Natural killer cell treated with Interleukin-12 subunit alpha and Interleukin-12 subunit beta and Interleukin-15 and Interleukin-18, amount 100 ng/mL, for 72 hours (primary cell): ENCODE data around the gene KLHDC9. TPM values are rescaled to one million over a fixed set of nuclear protein-coding genes. Genes with fewer than 3 reads are reported as not detected.

Experiments
- ATAC-seq, 2 donors: fragments of 150-1000 bp; cut with Tn5 transposase in 1 of 2; sonication (Bioruptor Pico), chemical (Tn5 transposase) in 1 of 2; 2 replicates each; pipeline ENCODE4 v1.10.0; 2021
- DNase-seq: peaks from one replicate; pipeline ENCODE4 v3.0.0; 2022; ENCODE audit warnings: low spot score
- H3K27ac Mint-ChIP-seq, 2 donors: 1 replicate in 1 of 2; 2 replicates in 1 of 2; pipeline ENCODE4 v1.8.0; 2022; ENCODE audit warnings: mixed read lengths in 2 of 2, mild to moderate bottlenecking in 1 of 2, moderate library complexity in 1 of 2
- H3K27me3 Mint-ChIP-seq, 2 donors: 1 replicate in 1 of 2; 2 replicates in 1 of 2; pipeline ENCODE4 v1.8.0; 2022; ENCODE audit warnings: mixed read lengths in 2 of 2
- H3K36me3 Mint-ChIP-seq: one replicate; pipeline ENCODE4 v1.8.0; 2022; ENCODE audit warnings: mixed read lengths
- H3K4me1 Mint-ChIP-seq, 2 donors: 1 replicate in 1 of 2; 2 replicates in 1 of 2; pipeline ENCODE4 v1.8.0; 2022; ENCODE audit warnings: low read depth in 2 of 2, mixed read lengths in 2 of 2, mild to moderate bottlenecking in 1 of 2
- H3K4me3 Mint-ChIP-seq: one replicate; pipeline ENCODE4 v1.8.0; 2022; ENCODE audit warnings: mixed read lengths
- H3K9me3 Mint-ChIP-seq: 2 replicates; pipeline ENCODE4 v1.8.0; 2022; ENCODE audit warnings: mixed read lengths
- total RNA-seq, 2 donors: library from RNA; stranded (reverse); gene quantifications; one replicate each; pipeline ENCODE4 v1.2.3, GENCODE V29; 2022

The KLHDC9 gene
- total RNA-seq, 2 donors from 2014 or later: 0.64 TPM; not detected in 1

- DNase-seq (no peak), ATAC-seq (no peak)
- H3K9me3 Mint-ChIP-seq: no peaks in the 10 kb centered on the region
- peaks cover 0 to 12% of the 10 kb centered on the region in 2 donors for H3K4me1 Mint-ChIP-seq
- no peaks in the 10 kb centered on the region for H3K36me3 Mint-ChIP-seq
- H3K4me3 Mint-ChIP-seq: no peak overlapping the region
- peak overlapping the region in 1 of 2 donors; percentile 47 for H3K27ac Mint-ChIP-seq
- H3K27me3 Mint-ChIP-seq: no peaks in the 10 kb centered on the region
Observed at GRCh38 chr1:161082483-161082882, 15.7 kb upstream of the KLHDC9 start.

GRCh38 chr1:161082996-161083747, 15.0 kb upstream of the KLHDC9 start:
- Mint-ChIP-seq H3K27ac (peak overlapping the region in 1 of 2 donors; percentile 47), H3K36me3 (no peaks in the 10 kb centered on the region), H3K9me3 (no peaks in the 10 kb centered on the region), H3K4me3 (no peak overlapping the region), H3K27me3 (no peaks in the 10 kb centered on the region), H3K4me1 (peaks cover 0 to 12% of the 10 kb centered on the region in 2 donors)
- DNase-seq (peak; percentile 79), ATAC-seq (peak; percentile 88 to 90)

- H3K36me3 Mint-ChIP-seq: no peaks in the 10 kb centered on the region
- no peaks in the 10 kb centered on the region for H3K27me3 Mint-ChIP-seq
- peaks cover 0 to 12% of the 10 kb centered on the region in 2 donors for H3K4me1 Mint-ChIP-seq
- no peak overlapping the region for H3K4me3 Mint-ChIP-seq
- peak overlapping the region in 1 of 2 donors; percentile 4 for H3K27ac Mint-ChIP-seq
- no peak for DNase-seq
- no peak for ATAC-seq
- no peaks in the 10 kb centered on the region for H3K9me3 Mint-ChIP-seq
Observed at GRCh38 chr1:161083748-161084596, 14.2 kb upstream of the KLHDC9 start.

- ATAC-seq: no peak
- H3K27ac Mint-ChIP-seq: peak overlapping the region in 1 of 2 donors; percentile 4
- H3K36me3 Mint-ChIP-seq: no peaks in the 10 kb centered on the region
- H3K27me3 Mint-ChIP-seq: no peaks in the 10 kb centered on the region
- no peak overlapping the region for H3K4me3 Mint-ChIP-seq
- DNase-seq: no peak
- H3K4me1 Mint-ChIP-seq: peaks cover 0 to 12% of the 10 kb centered on the region in 2 donors
- H3K9me3 Mint-ChIP-seq: no peaks in the 10 kb centered on the region
Observed at GRCh38 chr1:161084597-161084988, 13.6 kb upstream of the KLHDC9 start.

GRCh38 chr1:161085165-161085564, 13.0 kb upstream of the KLHDC9 start:
- Mint-ChIP-seq H3K36me3 (no peaks in the 10 kb centered on the region), H3K4me1 (peaks cover 0 to 8% of the 10 kb centered on the region in 2 donors), H3K9me3 (no peaks in the 10 kb centered on the region), H3K4me3 (no peak overlapping the region), H3K27me3 (no peaks in the 10 kb centered on the region), H3K27ac (no peak overlapping the region)
- ATAC-seq (no peak), DNase-seq (no peak)

GRCh38 chr1:161086457-161086856, 11.7 kb upstream of the KLHDC9 start:
- Mint-ChIP-seq H3K27me3 (no peaks in the 10 kb centered on the region), H3K36me3 (no peaks in the 10 kb centered on the region), H3K4me3 (no peak overlapping the region), H3K9me3 (no peaks in the 10 kb centered on the region), H3K4me1 (peaks cover 0 to 8% of the 10 kb centered on the region in 2 donors), H3K27ac (peak overlapping the region in 1 of 2 donors; percentile 33)
- ATAC-seq (no peak), DNase-seq (no peak)

- ATAC-seq: no peak
- H3K27ac Mint-ChIP-seq: no peak overlapping the region
- no peaks in the 10 kb centered on the region for H3K9me3 Mint-ChIP-seq
- no peak for DNase-seq
- no peaks in the 10 kb centered on the region for H3K36me3 Mint-ChIP-seq
- H3K4me1 Mint-ChIP-seq: peaks cover 7 to 17% of the 10 kb centered on the region in 2 donors
- no peaks in the 10 kb centered on the region for H3K27me3 Mint-ChIP-seq
- no peak overlapping the region for H3K4me3 Mint-ChIP-seq
Observed at GRCh38 chr1:161088587-161089110, 9.5 kb upstream of the KLHDC9 start.

- no peaks in the 10 kb centered on the region for H3K9me3 Mint-ChIP-seq
- DNase-seq: no peak
- H3K4me1 Mint-ChIP-seq: peaks cover 7 to 13% of the 10 kb centered on the region in 2 donors
- no peaks in the 10 kb centered on the region for H3K27me3 Mint-ChIP-seq
- no peaks in the 10 kb centered on the region for H3K36me3 Mint-ChIP-seq
- no peak for ATAC-seq
- no peak within 1 kb of the TSS for H3K27ac Mint-ChIP-seq
- H3K4me3 Mint-ChIP-seq: no peak within 1 kb of the TSS
Observed at GRCh38 chr1:161089251-161089924, 8.8 kb upstream of the KLHDC9 start, which contains the start of gene NECTIN4. Gene NECTIN4, minus strand, starts transcription at chr1:161089558. Its CDS starts 262 bp downstream, at chr1:161089296.

GRCh38 chr1:161089938-161090337, 8.2 kb upstream of the KLHDC9 start:
- Mint-ChIP-seq H3K27ac (no peak overlapping the region), H3K4me1 (peaks cover 7 to 13% of the 10 kb centered on the region in 2 donors), H3K9me3 (no peaks in the 10 kb centered on the region), H3K27me3 (no peaks in the 10 kb centered on the region), H3K4me3 (no peak overlapping the region), H3K36me3 (no peaks in the 10 kb centered on the region)
- ATAC-seq (no peak), DNase-seq (no peak)

GRCh38 chr1:161090617-161091016, 7.5 kb upstream of the KLHDC9 start:
- no peak for ATAC-seq

GRCh38 chr1:161091093-161091492, 7.1 kb upstream of the KLHDC9 start:
- H3K36me3 Mint-ChIP-seq: no peaks in the 10 kb centered on the region
- DNase-seq: no peak
- H3K4me3 Mint-ChIP-seq: no peak overlapping the region
- no peaks in the 10 kb centered on the region for H3K9me3 Mint-ChIP-seq
- no peak overlapping the region for H3K27ac Mint-ChIP-seq
- ATAC-seq: no peak
- H3K27me3 Mint-ChIP-seq: no peaks in the 10 kb centered on the region
- peaks cover 7 to 13% of the 10 kb centered on the region in 2 donors for H3K4me1 Mint-ChIP-seq

More at GRCh38 chr1:161090617-161091016, 7.5 kb upstream of the KLHDC9 start:
- no peaks in the 10 kb centered on the region for H3K9me3 Mint-ChIP-seq
- peaks cover 7 to 13% of the 10 kb centered on the region in 2 donors for H3K4me1 Mint-ChIP-seq
- H3K36me3 Mint-ChIP-seq: no peaks in the 10 kb centered on the region
- no peak for DNase-seq
- H3K27ac Mint-ChIP-seq: no peak overlapping the region
- no peaks in the 10 kb centered on the region for H3K27me3 Mint-ChIP-seq
- no peak overlapping the region for H3K4me3 Mint-ChIP-seq

- Mint-ChIP-seq H3K36me3 (no peaks in the 10 kb centered on the region), H3K4me1 (peaks cover 8 to 20% of the 10 kb centered on the region in 2 donors), H3K27ac (peak overlapping the region in 1 of 2 donors; percentile 43), H3K27me3 (no peaks in the 10 kb centered on the region), H3K4me3 (no peak overlapping the region), H3K9me3 (no peaks in the 10 kb centered on the region)
- no peak for DNase-seq
- ATAC-seq: no peak
Observed at GRCh38 chr1:161091796-161092507, 6.2 kb upstream of the KLHDC9 start.

- H3K4me3 Mint-ChIP-seq: no peak overlapping the region
- ATAC-seq: peak; percentile 82 to 84
Observed at GRCh38 chr1:161092621-161093028, 5.5 kb upstream of the KLHDC9 start.

More at GRCh38 chr1:161092621-161093028, 5.5 kb upstream of the KLHDC9 start:
- no peaks in the 10 kb centered on the region for H3K27me3 Mint-ChIP-seq
- H3K4me1 Mint-ChIP-seq: peaks cover 15 to 27% of the 10 kb centered on the region in 2 donors
- no peaks in the 10 kb centered on the region for H3K36me3 Mint-ChIP-seq
- no peaks in the 10 kb centered on the region for H3K9me3 Mint-ChIP-seq
- H3K27ac Mint-ChIP-seq: peak overlapping the region in 1 of 2 donors; percentile 43
- DNase-seq: no peak
